Loucy (cell line): Measurements from ENCODE around the gene STK39.

Experiments used
- H2AFZ ChIP-seq: fragments of 200-600 bp; sonication (generic); 2 replicates; pipeline ENCODE4 v1.6.0; 2016; ENCODE audit warnings: antibody characterized with exemption, mild to moderate bottlenecking, low read length, moderate library complexity
- H3F3A ChIP-seq: fragments of 200-600 bp; 2 replicates; pipeline ENCODE4 v1.6.0; 2016; ENCODE audit warnings: antibody characterized with exemption, low read depth, mild to moderate bottlenecking
- H3K27me3 ChIP-seq: fragments of 200-600 bp; sonication (generic); 2 replicates; pipeline ENCODE4 v1.6.1; 2014; ENCODE audit warnings: low read length, mild to moderate bottlenecking; ENCODE audit not compliant: insufficient read depth, poor library complexity, severe bottlenecking
- H3K36me3 ChIP-seq: fragments of 200-600 bp; sonication (generic); 2 replicates; pipeline ENCODE4 v1.6.1; 2016; ENCODE audit warnings: low read length; ENCODE audit not compliant: insufficient read depth
- H3K4me1 ChIP-seq: fragments of 200-600 bp; sonication (generic); 2 replicates; pipeline ENCODE4 v1.5.1; 2014; ENCODE audit warnings: low read length, mild to moderate bottlenecking; ENCODE audit not compliant: insufficient read depth, poor library complexity, severe bottlenecking
- H3K4me2 ChIP-seq: fragments of 200-600 bp; sonication (generic); 2 replicates; pipeline ENCODE4 v1.6.0; 2014; ENCODE audit warnings: antibody characterized with exemption, low read length, low read depth, mild to moderate bottlenecking; ENCODE audit not compliant: poor library complexity, severe bottlenecking
- H3K4me3 ChIP-seq: fragments of 200-600 bp; sonication (generic); 2 replicates; pipeline ENCODE4 v1.5.1; 2014; ENCODE audit warnings: low read length, mild to moderate bottlenecking, mixed read lengths; ENCODE audit not compliant: poor library complexity, severe bottlenecking
- H3K79me2 ChIP-seq: fragments of 200-600 bp; sonication (generic); 2 replicates; pipeline ENCODE4 v1.6.1; 2014; ENCODE audit warnings: low read length; ENCODE audit not compliant: insufficient read depth
- H3K9ac ChIP-seq: fragments of 200-600 bp; sonication (generic); 2 replicates; pipeline ENCODE4 v1.6.0; 2014; ENCODE audit warnings: mild to moderate bottlenecking, low read depth, low read length, moderate library complexity; ENCODE audit not compliant: poor library complexity, severe bottlenecking
- H3K9me2 ChIP-seq: fragments of 200-600 bp; sonication (generic); replicated peaks from 2 replicates; pipeline ENCODE4 v1.6.1; 2016; ENCODE audit warnings: low read depth, low read length, mixed read lengths
- H3K9me3 ChIP-seq: fragments of 200-600 bp; sonication (generic); 2 replicates; pipeline ENCODE4 v1.6.1; 2014; ENCODE audit warnings: mild to moderate bottlenecking, antibody characterized with exemption, low read length, low read depth; ENCODE audit not compliant: insufficient read depth
- H4K20me1 ChIP-seq: fragments of 200-600 bp; sonication (generic); 2 replicates; pipeline ENCODE4 v1.6.0; 2014; ENCODE audit warnings: antibody characterized with exemption, low read length, mild to moderate bottlenecking; ENCODE audit not compliant: insufficient read depth, poor library complexity, severe bottlenecking
- CTCF ChIP-seq: fragments of 200-600 bp; sonication (generic); conservative IDR thresholded peaks from 2 replicates; pipeline ENCODE4 v1.5.1; 2014; ENCODE audit warnings: mild to moderate bottlenecking, antibody characterized with exemption, low read length
- EZH2phosphoT487 ChIP-seq: fragments of 200-600 bp; IDR thresholded peaks from 2 replicates; pipeline ENCODE4 v1.6.1; 2018; ENCODE audit warnings: antibody characterized with exemption, mild to moderate bottlenecking, moderate library complexity, borderline replicate concordance

Gene STK39

GRCh38 chr2:168182550-168183249, 64.7 kb downstream of the STK39 start:
- peaks cover 33% of the 10 kb centered on the region for H3K4me1 ChIP-seq
- no peak overlapping the region for H2AFZ ChIP-seq
- no peaks in the 10 kb centered on the region for H3K9me3 ChIP-seq
- H3K9ac ChIP-seq, result no peak overlapping the region
- H4K20me1 ChIP-seq, result peaks cover 16% of the 10 kb centered on the region
- peaks cover 19% of the 10 kb centered on the region for H3K36me3 ChIP-seq
- H3K4me2 ChIP-seq, result no peak overlapping the region
- H3K79me2 ChIP-seq, result peaks cover 84% of the 10 kb centered on the region
- H3K9me2 ChIP-seq, result no peaks in the 10 kb centered on the region
- TF ChIP-seq CTCF (no peak), EZH2phosphoT487 (no peak)
- no peaks in the 10 kb centered on the region for H3F3A ChIP-seq
- no peaks in the 10 kb centered on the region for H3K27me3 ChIP-seq
- H3K4me3 ChIP-seq, result no peak overlapping the region

GRCh38 chr2:168181825-168182224, 65.6 kb downstream of the STK39 start:
- no peaks in the 10 kb centered on the region for H3K27me3 ChIP-seq
- H3K9me2 ChIP-seq, result no peaks in the 10 kb centered on the region
- H3K4me2 ChIP-seq, result no peak overlapping the region
- H3F3A ChIP-seq, result no peaks in the 10 kb centered on the region
- no peak overlapping the region for H3K4me3 ChIP-seq
- H3K36me3 ChIP-seq, result peaks cover 22% of the 10 kb centered on the region
- no peaks in the 10 kb centered on the region for H3K9me3 ChIP-seq
- no peak overlapping the region for H2AFZ ChIP-seq
- H3K9ac ChIP-seq, result no peak overlapping the region
- TF ChIP-seq EZH2phosphoT487 (no peak), CTCF (no peak)
- peaks cover 84% of the 10 kb centered on the region for H3K79me2 ChIP-seq
- H3K4me1 ChIP-seq, result peaks cover 41% of the 10 kb centered on the region
- H4K20me1 ChIP-seq, result peaks cover 22% of the 10 kb centered on the region

- H3K27me3 ChIP-seq, result no peaks in the 10 kb centered on the region
- H3K9me3 ChIP-seq, result no peaks in the 10 kb centered on the region
- H4K20me1 ChIP-seq, result peaks cover 32% of the 10 kb centered on the region
- TF ChIP-seq EZH2phosphoT487 (no peak), CTCF (no peak)
- no peaks in the 10 kb centered on the region for H3F3A ChIP-seq
- peaks cover 22% of the 10 kb centered on the region for H3K36me3 ChIP-seq
- no peak overlapping the region for H3K4me3 ChIP-seq
- H2AFZ ChIP-seq, result no peak overlapping the region
- peaks cover 41% of the 10 kb centered on the region for H3K4me1 ChIP-seq
- no peak overlapping the region for H3K4me2 ChIP-seq
- H3K9me2 ChIP-seq, result no peaks in the 10 kb centered on the region
- peaks cover 79% of the 10 kb centered on the region for H3K79me2 ChIP-seq
- H3K9ac ChIP-seq, result no peak overlapping the region
Observed at GRCh38 chr2:168180914-168181313, 66.5 kb downstream of the STK39 start.
